ENCODE measurements around the gene DGKI.

DNA sequence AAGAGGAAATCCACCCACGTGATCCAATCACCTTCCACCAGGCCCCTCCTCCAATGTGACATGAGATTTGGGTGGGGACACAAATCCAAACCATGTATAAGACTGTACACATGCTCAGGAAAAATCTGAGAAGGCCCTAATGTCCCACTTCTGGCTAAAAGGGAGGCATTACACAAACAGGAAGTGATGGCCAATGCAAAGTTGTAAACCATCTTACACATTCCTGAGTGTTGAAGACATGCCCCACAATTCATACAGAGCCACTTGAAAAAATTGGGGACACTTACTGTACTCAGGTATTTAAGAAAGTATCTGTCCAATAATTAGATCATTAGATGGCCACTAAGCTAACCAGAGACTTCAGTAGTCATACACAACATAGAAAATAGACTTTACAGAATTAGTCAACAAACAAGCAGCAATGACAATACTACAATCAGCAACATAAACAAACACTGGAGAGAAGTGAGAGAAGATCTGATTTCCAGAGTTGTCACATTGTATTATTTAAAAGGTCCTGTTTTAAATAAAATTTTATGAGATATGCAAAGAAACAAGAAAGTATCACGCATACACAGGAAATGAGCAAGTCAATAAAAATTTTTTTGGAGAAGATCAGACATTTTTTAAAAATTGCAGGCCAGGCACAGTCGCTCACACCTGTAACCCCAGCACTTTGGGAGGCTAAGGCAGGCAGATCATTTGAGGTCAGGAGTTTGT is 143.3 kb downstream of the DGKI start:
- TF ChIP-seq KAT2B (IDR thresholded peaks at IDR 0.05; ENCODE audit: low read depth, low read length) (no peak), ZNF165 (CRISPR knock-in tag; IDR thresholded peaks at IDR 0.05; ENCODE audit: borderline replicate concordance) (no peak), HMGXB4 (CRISPR knock-in tag; IDR thresholded peaks at IDR 0.05) (no peak), ZNF830 (CRISPR knock-in tag; IDR thresholded peaks at IDR 0.05) (no peak), CTCF (IDR thresholded peaks at IDR 0.05 in 2 of 3, conservative IDR thresholded peaks at IDR 0.05 in 1 of 3; ENCODE audit: insufficient read depth in 2 of 3, low read depth in 1 of 3, low read length in 3 of 3) (no peak), JUNB (CRISPR knock-in tag; conservative IDR thresholded peaks at IDR 0.05) (no peak), KLF13 (tag; IDR thresholded peaks at IDR 0.05; ENCODE audit: borderline replicate concordance, low read depth) (no peak), U2AF2 (optimal IDR thresholded peaks at IDR 0.05; ENCODE audit: low read depth, low read length) (no peak), CBX1 (IDR thresholded peaks at IDR 0.05; ENCODE audit: low read depth) (no peak)
